Measurements from ENCODE around the gene CMTR1. TPM values are rescaled to one million over a fixed set of nuclear protein-coding genes. Genes with fewer than 3 reads are reported as not detected.

The CMTR1 gene
- total RNA-seq, 1 experiment from 2014 or later: 28.7 TPM

GRCh38 chr6:37523412-37523811, 90.4 kb downstream of the CMTR1 start:
- POLR2A ChIA-PET: no interaction called here
- Histone ChIP-seq H3K79me2 (ENCODE audit: insufficient read depth, low read length) (no peaks in the 10 kb centered on the region), H3K9me2 (ENCODE audit: insufficient read depth) (no peaks in the 10 kb centered on the region), H3K27me3 (ENCODE audit: insufficient read depth, low read length) (peaks cover 7% of the 10 kb centered on the region; the same call in 1 of the 2 replicates), H3K4me3 (replicated peaks in 1 of 2; ENCODE audit: low read depth in 1 of 2, low read length in 2 of 2) (no peak overlapping the region), H3K9ac (ENCODE audit: low read length) (no peak overlapping the region), H2AFZ (ENCODE audit: low read depth, low read length, poor library complexity, severe bottlenecking) (no peak overlapping the region), H4K20me1 (ENCODE audit: insufficient read depth) (no peaks in the 10 kb centered on the region), H3K4me1 (ENCODE audit: control insufficient read depth in 1 of 2, insufficient read depth in 2 of 2, low read length in 2 of 2) (no peaks in the 10 kb centered on the region), H3K36me3 (ENCODE audit: control insufficient read depth in 1 of 2, insufficient read depth in 2 of 2, low read length in 2 of 2) (no peaks in the 10 kb centered on the region), H3K4me2 (ENCODE audit: low read length) (no peak overlapping the region), H3K27ac (ENCODE audit: low read depth, low read length) (no peak overlapping the region), H3K9me3 (ENCODE audit: control insufficient read depth in 1 of 2, insufficient read depth in 1 of 2, low read depth in 1 of 2, low read length in 2 of 2) (no peaks in the 10 kb centered on the region)
- intact Hi-C loops (cut with micrococcal nuclease): no loop called here
- no peak for DNase-seq (ENCODE audit: low read depth, low spot score)
- no peak for TF ChIP-seq POLR2AphosphoS5 (IDR thresholded peaks at IDR 0.05; ENCODE audit: low read depth, low read length)
- TF ChIP-seq SRF (IDR thresholded peaks at IDR 0.05; ENCODE audit: low read depth): no peak
- no peak for TF ChIP-seq YY1 (IDR thresholded peaks at IDR 0.05; ENCODE audit: extremely low read depth, insufficient replicate concordance, low read depth, low read length)
- no peak for TF ChIP-seq JUND (IDR thresholded peaks at IDR 0.05)
- no peak for TF ChIP-seq EZH2phosphoT487 (IDR thresholded peaks at IDR 0.05; ENCODE audit: borderline replicate concordance)
- no peak for TF ChIP-seq CBX3 (IDR thresholded peaks at IDR 0.05; ENCODE audit: low read depth)
- TF ChIP-seq SIN3A (IDR thresholded peaks at IDR 0.05; ENCODE audit: low read depth): no peak
- TF ChIP-seq RAD21 (IDR thresholded peaks at IDR 0.05; ENCODE audit: low read depth): no peak
- TF ChIP-seq ZBTB33 (IDR thresholded peaks at IDR 0.05; ENCODE audit: extremely low read depth, insufficient replicate concordance, low read length): no peak
- TF ChIP-seq ELF1 (IDR thresholded peaks at IDR 0.05; ENCODE audit: borderline replicate concordance, low read depth): no peak
- no peak for TF ChIP-seq POLR2A (IDR thresholded peaks at IDR 0.05; ENCODE audit: borderline replicate concordance, extremely low read depth, insufficient read depth, insufficient read length)
- TF ChIP-seq EZH2 (IDR thresholded peaks at IDR 0.05): no peak
- no peak for TF ChIP-seq CTCF (IDR thresholded peaks at IDR 0.05 in 2 of 3, conservative IDR thresholded peaks at IDR 0.05 in 1 of 3; ENCODE audit: borderline replicate concordance in 1 of 3, insufficient read depth in 1 of 3, low read depth in 2 of 3, low read length in 2 of 3)
- no peak for TF ChIP-seq TCF7L2 (IDR thresholded peaks at IDR 0.05; ENCODE audit: borderline replicate concordance, extremely low read depth, insufficient read depth, insufficient read length)
- TF ChIP-seq FOSL1 (IDR thresholded peaks at IDR 0.05; ENCODE audit: low read depth): no peak
- TF ChIP-seq ZFX (IDR thresholded peaks at IDR 0.05): no peak
- no peak for TF ChIP-seq CEBPB (IDR thresholded peaks at IDR 0.05; ENCODE audit: low read depth)
- TF ChIP-seq REST (IDR thresholded peaks at IDR 0.05; ENCODE audit: low read depth): no peak
- CTCF ChIA-PET: no interaction called here
- RAD21 ChIA-PET (ENCODE audit: low non-redundant PET in 1 of 2, low total read pairs in 2 of 2, uncharacterized antibody in 2 of 2, unreplicated experiment in 2 of 2): no interaction called here
- no TSS peak for BruUV-seq (replicated peaks)
- ATAC-seq: no peak

All from HCT116 (cell line).